Osteocyte (in vitro differentiated cells): ENCODE measurements around the gene SIDT2. TPM values are rescaled to one million over a fixed set of nuclear protein-coding genes. Genes with fewer than 3 reads are reported as not detected.
"Not testable (repeated sequence)": the region's sequence is repeated elsewhere in the genome, so short reads cannot be mapped to it uniquely, and the experiment has no call there.

ENCODE experiments used
- DNase-seq: peaks from one replicate; pipeline ENCODE4 v3.0.0; 2021; ENCODE audit warnings: mixed read lengths; ENCODE audit not compliant: unreplicated experiment; ENCODE audit errors: extremely low spot score
- H3K27ac Mint-ChIP-seq: one replicate; pipeline ENCODE4 v1.8.0; 2021; ENCODE audit warnings: mild to moderate bottlenecking, mixed read lengths; ENCODE audit not compliant: unreplicated experiment
- H3K27me3 Mint-ChIP-seq: one replicate; pipeline ENCODE4 v1.8.0; 2021; ENCODE audit warnings: mixed read lengths; ENCODE audit not compliant: unreplicated experiment
- H3K36me3 Mint-ChIP-seq: one replicate; pipeline ENCODE4 v1.8.0; 2021; ENCODE audit warnings: mixed read lengths; ENCODE audit not compliant: unreplicated experiment
- H3K4me1 Mint-ChIP-seq: one replicate; pipeline ENCODE4 v1.8.0; 2021; ENCODE audit warnings: mixed read lengths; ENCODE audit not compliant: unreplicated experiment
- H3K4me3 Mint-ChIP-seq: one replicate; pipeline ENCODE4 v1.8.0; 2021; ENCODE audit warnings: mild to moderate bottlenecking, moderate library complexity, mixed read lengths; ENCODE audit not compliant: unreplicated experiment
- H3K9me3 Mint-ChIP-seq: one replicate; pipeline ENCODE4 v1.8.0; 2021; ENCODE audit warnings: mixed read lengths; ENCODE audit not compliant: unreplicated experiment
- CTCF ChIP-seq: fragments of 200-600 bp; sonication (generic); IDR thresholded peaks from 2 replicates; pipeline ENCODE4 v1.5.0; 2021; ENCODE audit warnings: antibody characterized with exemption, mild to moderate bottlenecking, moderate library complexity
- total RNA-seq: library from RNA; stranded (reverse); gene quantifications from 2 replicates; pipeline ENCODE4 v1.2.1, GENCODE V29; 2021

The SIDT2 gene
- total RNA-seq, 1 donor from 2014 or later: 67.3 TPM

- H3K27ac Mint-ChIP-seq: no peak overlapping the region
- H3K4me1 Mint-ChIP-seq: peaks cover 27% of the 10 kb centered on the region
- no peaks in the 10 kb centered on the region for H3K9me3 Mint-ChIP-seq
- no peak for DNase-seq
- H3K27me3 Mint-ChIP-seq: no peaks in the 10 kb centered on the region
- TF ChIP-seq CTCF: no peak
- H3K36me3 Mint-ChIP-seq: peaks cover 12% of the 10 kb centered on the region
- H3K4me3 Mint-ChIP-seq: no peak overlapping the region
These were observed 4.0 kb downstream of the SIDT2 start for GRCh38 chr11:117182551-117182935.

- H3K27ac Mint-ChIP-seq, H3K4me3 Mint-ChIP-seq, DNase-seq, H3K9me3 Mint-ChIP-seq, H3K27me3 Mint-ChIP-seq: not testable (repeated sequence)
- peaks cover 17% of the 10 kb centered on the region for H3K36me3 Mint-ChIP-seq
- peaks cover 21% of the 10 kb centered on the region for H3K4me1 Mint-ChIP-seq
These were observed 4.6 kb downstream of the SIDT2 start for GRCh38 chr11:117183178-117183577.

DNA sequence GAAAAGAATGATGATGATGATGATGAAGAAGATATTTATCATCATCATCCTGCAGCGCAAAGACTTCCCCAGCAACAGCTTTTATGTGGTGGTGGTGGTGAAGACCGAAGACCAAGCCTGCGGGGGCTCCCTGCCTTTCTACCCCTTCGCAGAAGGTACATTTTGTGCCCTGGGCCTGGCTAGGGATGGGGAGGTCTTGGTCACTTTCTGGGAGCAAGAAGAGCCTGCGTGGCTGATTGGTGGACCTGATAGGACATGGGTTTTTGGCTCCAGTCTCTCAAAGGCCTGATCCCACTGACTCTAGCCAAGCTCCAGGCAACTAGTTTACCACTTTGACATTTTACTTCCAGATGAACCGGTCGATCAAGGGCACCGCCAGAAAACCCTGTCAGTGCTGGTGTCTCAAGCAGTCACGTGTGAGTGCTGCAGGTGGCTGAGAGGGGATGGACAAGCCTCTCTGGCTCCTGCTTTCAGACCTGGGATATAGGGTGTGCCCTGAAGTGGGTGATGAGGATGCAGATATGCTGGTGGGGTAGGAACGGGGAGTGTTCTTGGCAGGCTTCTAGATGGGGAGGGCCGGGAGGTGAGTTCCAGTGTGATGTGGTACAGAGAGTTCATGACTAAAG lies 5.3 kb downstream of the SIDT2 start:
- Mint-ChIP-seq H3K27me3 (no peaks in the 10 kb centered on the region), H3K4me3 (no peak overlapping the region), H3K27ac (no peak overlapping the region), H3K36me3 (peaks cover 18% of the 10 kb centered on the region), H3K4me1 (peaks cover 18% of the 10 kb centered on the region), H3K9me3 (no peaks in the 10 kb centered on the region)
- no peak for TF ChIP-seq CTCF
- DNase-seq: no peak

DNA sequence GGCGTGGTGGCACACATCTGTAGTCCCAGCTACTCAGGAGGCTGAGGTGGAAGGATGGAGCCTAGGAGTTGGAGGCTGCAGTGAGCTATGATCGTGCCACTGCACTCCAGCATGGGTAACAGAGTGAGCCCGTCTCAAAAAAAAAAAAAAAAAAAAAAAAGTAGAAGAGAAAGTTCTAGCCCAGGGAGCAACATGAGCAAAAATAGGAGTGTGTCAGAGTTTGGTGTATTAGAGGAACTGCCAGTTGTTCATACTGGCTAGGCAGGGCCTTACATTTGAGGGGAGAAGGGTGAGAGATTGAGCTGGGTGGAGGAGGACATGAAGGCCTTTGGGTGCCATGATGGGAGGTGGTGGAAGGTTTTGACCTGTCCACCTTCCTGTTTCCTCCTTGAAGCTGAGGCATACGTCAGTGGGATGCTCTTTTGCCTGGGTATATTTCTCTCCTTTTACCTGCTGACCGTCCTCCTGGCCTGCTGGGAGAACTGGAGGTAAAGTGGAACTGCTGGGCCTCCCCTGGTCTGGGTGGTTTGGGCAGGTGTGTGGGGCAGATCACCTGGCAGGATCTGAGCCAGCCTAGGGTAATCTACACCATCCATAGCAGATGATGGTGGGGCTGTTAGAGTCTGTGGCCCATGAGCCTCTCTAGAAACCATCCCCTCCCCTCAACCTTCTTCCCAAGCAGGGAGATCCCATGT lies 7.3 kb downstream of the SIDT2 start:
- no peak for TF ChIP-seq CTCF
- H3K27me3 Mint-ChIP-seq: no peaks in the 10 kb centered on the region
- no peak for DNase-seq
- peaks cover 18% of the 10 kb centered on the region for H3K36me3 Mint-ChIP-seq
- H3K4me3 Mint-ChIP-seq: no peak overlapping the region
- no peak overlapping the region for H3K27ac Mint-ChIP-seq
- no peaks in the 10 kb centered on the region for H3K9me3 Mint-ChIP-seq
- peaks cover 3% of the 10 kb centered on the region for H3K4me1 Mint-ChIP-seq

GRCh38 chr11:117186431-117186761 lies 7.9 kb downstream of the SIDT2 start:
- no peak for TF ChIP-seq CTCF
- Mint-ChIP-seq H3K36me3 (peaks cover 18% of the 10 kb centered on the region), H3K4me3 (no peak overlapping the region), H3K27me3 (no peaks in the 10 kb centered on the region), H3K27ac (no peak overlapping the region), H3K9me3 (no peaks in the 10 kb centered on the region), H3K4me1 (no peaks in the 10 kb centered on the region)
- DNase-seq: no peak
